ENCODE data around the gene LAMTOR1.

Gene LAMTOR1

DNA sequence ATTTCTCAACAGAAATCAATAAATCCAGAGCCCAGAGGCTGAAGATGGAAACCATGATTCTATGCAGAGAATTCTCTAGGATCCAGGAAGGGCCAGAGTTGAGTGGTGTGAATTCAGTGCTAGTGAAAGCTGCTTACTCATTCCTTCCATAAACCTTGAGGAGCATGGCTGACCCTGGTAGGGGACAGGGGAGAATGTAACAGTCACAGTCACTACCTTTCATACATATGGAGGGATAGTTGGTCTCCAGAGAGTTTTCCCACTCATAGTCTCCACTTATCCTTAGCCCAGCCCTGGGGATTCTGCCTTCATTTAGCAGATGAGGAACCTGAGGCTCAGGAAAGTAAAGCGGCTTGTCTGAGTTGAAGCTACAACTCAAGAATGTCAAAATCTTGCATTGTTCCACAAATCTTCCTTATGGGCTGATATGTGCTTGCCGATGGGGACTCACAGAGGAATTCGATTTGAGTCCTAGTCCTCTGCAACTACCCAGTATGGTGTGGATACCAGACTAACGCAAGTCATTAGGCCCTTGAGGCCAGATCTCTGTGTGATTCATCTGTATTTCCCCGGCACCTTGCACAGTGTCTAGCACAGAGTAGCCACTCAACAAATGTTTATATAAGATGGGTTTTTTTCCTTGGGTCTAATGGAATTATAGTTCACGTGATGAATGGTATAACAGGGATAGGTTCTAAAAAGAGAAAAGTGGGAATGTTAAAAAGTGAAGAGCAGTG lies 13.1 kb upstream of the LAMTOR1 start:
- no peak for DNase-seq

DNA sequence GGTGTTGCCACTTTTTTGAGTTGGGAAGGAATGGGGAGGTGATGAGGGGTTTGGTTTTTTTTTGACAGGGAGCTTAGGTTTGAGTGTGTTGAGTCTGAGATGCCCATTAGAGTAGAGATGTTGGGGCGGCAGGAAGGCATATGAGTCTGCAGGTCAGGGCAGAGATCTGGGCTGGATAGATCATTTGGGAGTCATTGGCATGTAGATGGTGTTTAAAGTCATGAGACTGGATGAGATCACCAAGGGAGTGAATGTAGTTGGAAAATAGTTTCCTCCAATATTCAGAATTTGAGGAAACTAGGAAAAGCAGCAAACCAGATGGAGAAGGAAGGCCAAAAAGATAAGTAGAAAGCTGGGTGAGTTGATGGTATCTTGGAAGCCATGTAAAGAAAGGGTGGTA lies 11.5 kb upstream of the LAMTOR1 start:
- DNase-seq: no peak

DNA sequence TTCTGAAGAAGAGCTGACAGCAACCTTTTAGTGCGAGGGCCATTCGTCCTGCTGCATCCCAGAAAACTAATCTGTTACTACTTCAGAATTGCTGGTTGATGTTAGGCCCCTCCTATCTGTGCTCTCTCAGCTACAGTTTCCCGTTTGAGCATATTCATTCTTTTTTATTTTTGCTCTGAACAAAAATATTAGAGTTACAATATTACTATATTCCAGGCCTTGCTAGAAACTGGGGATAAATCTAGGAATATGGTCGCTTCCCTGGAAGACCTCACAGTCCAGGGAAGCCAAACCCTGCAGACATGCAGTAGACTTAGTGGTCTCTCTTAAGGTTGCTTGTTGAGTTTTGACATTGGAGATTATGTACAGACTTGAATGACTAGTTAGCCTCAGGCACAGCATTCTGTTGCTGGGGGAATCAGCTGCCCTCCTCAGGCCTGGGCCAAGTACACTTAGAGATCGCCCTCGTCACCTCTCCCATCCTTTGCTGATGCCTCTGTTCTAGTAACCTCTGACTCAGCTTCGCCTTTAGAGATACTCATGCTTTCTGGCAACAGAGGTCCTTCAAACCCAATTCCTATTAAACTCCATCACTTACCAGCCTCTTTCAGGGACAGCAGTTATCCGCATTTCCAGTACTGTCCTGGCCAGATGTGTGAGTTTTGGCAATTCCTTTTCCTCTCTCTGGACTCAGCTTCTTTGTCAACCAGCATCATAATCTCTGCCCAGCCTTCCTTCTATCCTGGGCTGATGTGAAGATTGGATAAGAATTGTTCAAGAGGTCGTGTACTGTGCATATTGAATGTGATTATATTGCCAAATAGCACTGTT lies 10.1 kb upstream of the LAMTOR1 start:
- no peak for DNase-seq

DNA sequence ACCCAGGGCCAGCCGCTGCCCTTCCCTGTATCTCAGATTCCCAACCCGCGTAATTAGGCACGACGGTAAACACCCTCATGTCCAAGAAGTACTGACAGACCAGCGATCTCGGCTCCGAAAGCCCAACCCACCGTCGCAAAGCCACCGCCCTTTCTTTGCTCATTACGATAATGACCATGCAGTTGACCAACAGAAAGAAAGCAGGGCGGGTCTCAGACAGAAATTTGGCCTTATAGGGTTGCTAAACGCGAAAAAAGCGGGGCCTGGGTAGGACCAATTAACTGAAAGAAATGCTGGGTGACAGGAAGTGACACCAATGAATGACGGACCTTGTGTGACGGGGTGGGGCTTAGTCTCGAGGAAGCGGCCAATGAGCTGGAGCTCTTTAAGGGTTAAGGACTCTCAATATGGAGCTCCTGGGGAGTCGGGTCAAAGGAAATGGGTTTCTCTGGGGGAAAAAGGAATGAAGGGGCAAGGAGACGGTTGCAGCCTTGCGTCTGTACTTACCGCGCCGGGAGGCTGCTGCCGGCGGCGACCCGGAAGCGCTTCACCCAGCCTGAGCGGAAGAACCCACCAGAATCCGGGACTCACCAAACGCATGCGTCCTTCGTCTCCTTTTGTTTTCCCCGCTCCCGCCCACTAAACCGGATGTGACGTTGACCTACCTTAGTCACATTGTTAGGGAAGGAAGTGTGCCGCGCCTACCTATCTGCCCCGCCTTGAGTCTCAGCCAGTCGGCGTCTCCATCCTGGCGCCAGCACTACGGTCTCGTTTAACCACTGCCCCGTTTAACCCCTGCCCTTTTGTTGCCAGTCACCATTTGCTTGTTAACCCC lies 9.3 kb upstream of the LAMTOR1 start, which contains the start of gene ANAPC15:
TSS of gene ANAPC15 (minus strand) at position 553 of the 835 bp plus-strand sequence. CDS start 1,419 bp downstream, outside the sequence.
- DNase-seq: peak; percentile 99

- no peak for DNase-seq
Measured at GRCh38 chr11:72111300-72112142, 8.4 kb upstream of the LAMTOR1 start.

GRCh38 chr11:72105888-72106287 lies 2.8 kb upstream of the LAMTOR1 start, which contains the start of gene TOMT:
Gene TOMT (plus strand): TSS chr11:72105924. CDS start chr11:72105952, 28 bp downstream.
- no peak for DNase-seq

- DNase-seq: no peak
Measured at GRCh38 chr11:72103754-72104167, 664 bp upstream of the LAMTOR1 start.

GRCh38 chr11:72102631-72102945 lies 509 bp downstream of the LAMTOR1 start:
- no peak for DNase-seq

DNA sequence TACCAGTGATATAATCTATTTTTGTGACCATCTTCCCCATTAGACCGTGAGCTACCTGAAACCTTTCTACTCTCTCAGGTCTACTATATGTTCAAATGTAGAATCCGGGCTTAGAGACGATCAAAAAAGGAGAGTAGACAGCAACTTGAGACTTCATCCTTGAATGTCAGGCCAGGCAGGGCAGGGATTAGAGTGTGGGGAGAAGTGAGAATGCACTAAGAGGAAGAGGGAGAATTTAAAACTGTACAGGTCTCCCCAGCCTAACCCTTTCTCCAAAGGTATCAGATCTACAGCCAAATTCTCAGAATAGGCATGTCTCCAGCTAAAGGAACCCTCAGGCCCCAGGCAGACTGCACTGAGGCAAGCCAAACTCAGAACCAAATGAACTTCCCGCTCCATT lies 935 bp downstream of the LAMTOR1 start:
- no peak for DNase-seq

GRCh38 chr11:72100462-72100861 lies 2.6 kb downstream of the LAMTOR1 start:
- no peak for DNase-seq

DNA sequence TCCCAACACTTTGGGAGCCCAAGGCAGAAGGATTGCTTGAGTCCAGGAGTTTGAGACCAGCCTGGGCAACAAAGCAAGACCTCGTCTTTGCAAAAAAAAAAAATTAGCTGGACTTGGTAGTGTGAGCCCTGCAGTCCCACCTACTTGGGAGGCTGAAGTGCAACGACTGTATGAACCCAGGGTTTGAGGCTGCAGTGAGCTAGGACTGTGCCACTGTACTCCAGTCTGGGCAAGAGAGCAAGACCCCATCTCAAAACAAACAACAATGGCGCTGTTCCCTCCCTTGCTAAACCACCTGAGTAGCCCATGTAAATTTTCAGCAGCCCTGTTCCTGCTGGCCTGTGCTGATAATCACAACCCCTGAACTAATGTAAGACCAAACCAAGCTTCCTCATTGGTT lies 3.1 kb downstream of the LAMTOR1 start:
- no peak for DNase-seq

- no peak for DNase-seq
Measured at GRCh38 chr11:72098741-72099140, 4.4 kb downstream of the LAMTOR1 start.

- peak; percentile 78 for DNase-seq
Measured at GRCh38 chr11:72091292-72091691, 11.8 kb downstream of the LAMTOR1 start.

GRCh38 chr11:72088076-72088808 lies 14.9 kb downstream of the LAMTOR1 start:
- no peak for DNase-seq

DNA sequence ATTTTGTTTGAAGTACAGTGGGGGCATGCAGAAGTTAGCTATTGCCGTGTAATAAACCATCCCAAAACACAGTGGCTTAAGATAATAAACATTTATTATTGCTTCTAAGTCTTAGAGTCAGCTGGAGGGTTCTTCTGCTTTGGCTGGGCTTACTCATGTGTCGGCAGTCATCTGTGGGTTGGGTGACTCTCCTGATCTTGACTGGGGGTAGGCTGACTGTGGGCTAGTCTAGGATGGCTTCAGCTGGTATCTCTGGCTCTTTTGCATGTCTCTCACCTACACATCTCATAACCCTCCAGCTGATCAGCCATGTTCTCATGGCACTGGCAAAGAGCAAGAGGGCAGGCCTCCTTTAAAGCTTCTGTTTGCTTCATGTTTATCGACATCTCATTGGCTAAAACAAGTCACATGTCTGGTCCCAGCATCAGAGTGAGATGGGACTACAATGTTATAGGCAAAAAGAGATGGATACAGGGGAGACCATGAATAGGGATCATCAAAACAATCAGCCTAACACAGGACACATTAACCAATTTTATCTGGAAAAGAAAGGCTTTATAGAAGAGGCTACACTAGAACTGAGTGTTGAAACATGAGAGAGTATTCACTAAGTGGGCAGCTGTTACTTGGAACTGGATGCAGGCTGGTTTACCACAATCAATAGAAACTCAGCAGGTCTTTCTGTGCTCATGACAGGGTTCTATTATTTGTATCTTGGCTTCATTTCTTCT lies 17.3 kb downstream of the LAMTOR1 start:
- DNase-seq: no peak

GRCh38 chr11:72084965-72085364 lies 18.1 kb downstream of the LAMTOR1 start:
- DNase-seq: no peak

- DNase-seq: no peak
Measured at GRCh38 chr11:72084076-72084475, 19.0 kb downstream of the LAMTOR1 start.

- no peak for DNase-seq
Measured at GRCh38 chr11:72083414-72083813, 19.7 kb downstream of the LAMTOR1 start.

GRCh38 chr11:72081821-72082453 lies 21.2 kb downstream of the LAMTOR1 start:
- DNase-seq: no peak

DNA sequence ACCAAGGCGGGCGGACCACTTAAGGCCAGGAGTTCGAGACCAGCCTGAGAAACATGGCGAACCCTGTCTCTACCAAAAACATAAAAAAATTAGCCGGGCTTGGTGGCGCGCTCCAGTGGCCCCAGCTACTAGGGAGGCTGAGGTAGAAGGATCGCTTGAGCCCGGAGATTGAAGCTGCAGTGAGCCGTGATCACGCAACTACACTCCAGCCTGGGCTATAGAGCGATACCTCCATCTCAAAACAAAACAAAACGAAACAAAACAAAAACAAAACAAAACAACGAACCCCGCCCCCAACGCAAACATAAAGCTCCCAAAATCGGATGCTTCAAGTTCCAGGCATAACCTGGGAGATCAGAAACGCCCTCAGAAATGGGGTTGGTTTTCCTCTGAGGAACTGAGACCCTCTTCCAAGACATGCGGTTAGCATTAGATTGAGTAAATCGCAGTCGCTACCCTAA lies 21.9 kb downstream of the LAMTOR1 start:
- no peak for DNase-seq
